Caki2 (cell line): Measurements from ENCODE around the gene NEMP1. TPM values are rescaled to one million over a fixed set of nuclear protein-coding genes. Genes with fewer than 3 reads are reported as not detected.
"Not testable (repeated sequence)": the region's sequence is repeated elsewhere in the genome, so short reads cannot be mapped to it uniquely, and the experiment has no call there.

Experiments used
- DNase-seq: peaks from one replicate; pipeline ENCODE4 v3.0.0-alpha.2; 2015; ENCODE audit warnings: low read depth
- in situ Hi-C: cut with HindIII; loops from 2 replicates; pipeline ENCODE4 v1.10.0; 2016; ENCODE audit warnings: low sequenced_read_pairs, low pct_unique_long_range_greater_than_20kb, mixed read lengths
- total RNA-seq: library from RNA; depleted of rRNA; stranded (reverse); fragments of >200 nt; shearing (Covaris generic); gene quantifications from 2 replicates; pipeline ENCODE4 v1.2.3, GENCODE V29; 2014; ENCODE audit warnings: low replicate concordance; rRNA removed

Gene NEMP1
- total RNA-seq, 1 experiment from 2014 or later: 23.8 TPM

GRCh38 chr12:57018353-57018752, 60.2 kb downstream of the NEMP1 start:
- in situ Hi-C loops, DNase-seq: not testable (repeated sequence)

- DNase-seq: no peak
- in situ Hi-C loops: no loop called here
Observed at GRCh38 chr12:57016348-57016747, 62.2 kb downstream of the NEMP1 start, which contains the start of gene TAC3. Gene TAC3 (minus strand): TSS chr12:57016529. CDS start chr12:57015797, 732 bp downstream.

- in situ Hi-C loops: no loop called here
- no peak for DNase-seq
Observed at GRCh38 chr12:57012600-57013465, 65.8 kb downstream of the NEMP1 start.

GRCh38 chr12:57011438-57012424, 66.9 kb downstream of the NEMP1 start:
- DNase-seq: no peak
- in situ Hi-C loops: no loop called here

GRCh38 chr12:57010627-57011247, 67.9 kb downstream of the NEMP1 start:
- no peak for DNase-seq
- in situ Hi-C loops: no loop called here

GRCh38 chr12:57009949-57010626, 68.5 kb downstream of the NEMP1 start:
- no peak for DNase-seq
- in situ Hi-C loops: no loop called here

- in situ Hi-C loops: no loop called here
- peak; percentile 59 for DNase-seq
Observed at GRCh38 chr12:57008178-57008577, 70.4 kb downstream of the NEMP1 start.

GRCh38 chr12:57006809-57007475, 71.6 kb downstream of the NEMP1 start:
- in situ Hi-C loops: no loop called here
- DNase-seq: peak; percentile 34

- DNase-seq: peak; percentile 37
- in situ Hi-C loops: no loop called here
Observed at GRCh38 chr12:57005980-57006808, 72.4 kb downstream of the NEMP1 start, which contains the start of gene ZBTB39. Gene ZBTB39 (minus strand): TSS chr12:57006546. CDS start chr12:57004917, 1,629 bp downstream.

Other genes starting within 250 kb of the NEMP1 start
- gene SDR9C7, start 144.4 kb downstream of the NEMP1 start, total RNA-seq: not detected in 2 replicates
- not detected in 2 replicates for gene RDH16, start 121.2 kb downstream of the NEMP1 start, total RNA-seq
- 2.2 and 3.1 TPM in 2 replicates for gene ZBTB39, start 72.2 kb downstream of the NEMP1 start, total RNA-seq
- gene TAC3, start 62.3 kb downstream of the NEMP1 start, total RNA-seq: not detected in 2 replicates
- not detected in 2 replicates for gene MYO1A, start 28.7 kb downstream of the NEMP1 start, total RNA-seq
- gene NAB2, start 10.3 kb upstream of the NEMP1 start, total RNA-seq: 15.1 and 35.8 TPM in 2 replicates
- gene STAT6, start 32.6 kb upstream of the NEMP1 start, total RNA-seq: 98.6 and 107 TPM in 2 replicates
- gene LRP1, start 49.7 kb upstream of the NEMP1 start, total RNA-seq: 23.5 and 28.4 TPM in 2 replicates
- gene LRP1-AS, start 68.8 kb upstream of the NEMP1 start, total RNA-seq: not detected in 2 replicates
- 0.54 TPM in 1 of 2 replicates, not detected in the other for gene NXPH4, start 138.0 kb upstream of the NEMP1 start, total RNA-seq
- gene SHMT2, start 150.9 kb upstream of the NEMP1 start, total RNA-seq: 246 and 291 TPM in 2 replicates
- 0.95 TPM in 1 of 2 replicates, not detected in the other for gene STAC3, start 172.4 kb upstream of the NEMP1 start, total RNA-seq